SK-N-MC (cell line): ENCODE measurements around the gene BCAR3.

ENCODE experiments used
- EZH2 ChIP-seq: fragments of 200-600 bp; sonication (generic); IDR thresholded peaks from one replicate; pipeline ENCODE4 v1.6.1; 2017; ENCODE audit warnings: antibody characterized with exemption
- FOXP2 ChIP-seq: optimal IDR thresholded peaks from 2 replicates; pipeline ENCODE3; 2011; ENCODE audit warnings: mild to moderate bottlenecking, moderate library complexity; ENCODE audit not compliant: insufficient read depth; ENCODE audit errors: extremely low read length, control extremely low read depth
- POLR2AphosphoS5 ChIP-seq: IDR thresholded peaks from 2 replicates; pipeline ENCODE4 v1.6.1; 2012; ENCODE audit warnings: mild to moderate bottlenecking, low read depth, low read length, borderline replicate concordance

- TF ChIP-seq EZH2 (no peak), POLR2AphosphoS5 (no peak), FOXP2 (no peak)
These were observed 53.0 kb downstream of the BCAR3 start for GRCh38 chr1:93628681-93629080.
